GM19193 (cell line): ENCODE data around the gene SYVN1.

Experiments used
- POLR2A ChIP-seq: IDR thresholded peaks from 4 replicates; pipeline ENCODE4 v1.6.1; 2011; ENCODE audit not compliant: insufficient read depth, insufficient read length; ENCODE audit errors: extremely low read depth

Gene SYVN1

DNA sequence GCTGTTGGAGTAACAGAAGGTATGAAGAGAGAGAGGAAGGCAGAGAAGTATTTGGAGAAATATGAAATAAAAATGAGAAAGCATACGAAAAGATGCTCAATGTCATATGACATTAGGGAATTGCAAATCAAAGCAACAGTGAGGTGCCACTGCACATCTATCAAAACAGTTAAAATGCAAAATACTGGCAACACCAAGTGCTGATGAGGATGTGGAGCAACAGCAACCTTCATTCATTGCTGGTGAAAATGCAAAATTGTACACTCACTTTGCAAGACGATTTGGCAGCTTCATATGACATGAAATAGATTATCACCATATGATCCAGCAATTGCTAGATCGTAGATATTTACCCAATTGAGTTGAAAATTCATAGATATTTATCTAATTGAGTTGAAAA lies 26.3 kb upstream of the SYVN1 start:
- no peak for TF ChIP-seq POLR2A

DNA sequence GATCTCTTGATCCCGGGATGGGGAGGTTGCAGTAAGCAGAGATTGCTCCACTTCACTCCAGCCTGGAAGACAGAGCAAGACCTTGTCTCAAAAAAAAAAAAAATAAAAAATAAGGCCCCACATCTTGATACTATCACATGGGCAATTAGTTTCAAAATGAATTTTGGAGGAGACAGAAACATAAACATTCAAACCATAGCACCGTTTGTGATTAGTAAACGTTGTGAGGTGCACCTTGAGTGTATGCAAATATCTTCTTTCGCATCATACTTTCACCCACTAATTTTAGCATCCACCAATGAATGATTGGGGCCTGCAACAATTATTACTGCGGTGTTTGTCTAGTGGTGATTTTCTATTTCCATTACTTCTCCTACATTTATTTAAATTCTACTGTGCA lies 24.7 kb upstream of the SYVN1 start:
- TF ChIP-seq POLR2A: no peak

DNA sequence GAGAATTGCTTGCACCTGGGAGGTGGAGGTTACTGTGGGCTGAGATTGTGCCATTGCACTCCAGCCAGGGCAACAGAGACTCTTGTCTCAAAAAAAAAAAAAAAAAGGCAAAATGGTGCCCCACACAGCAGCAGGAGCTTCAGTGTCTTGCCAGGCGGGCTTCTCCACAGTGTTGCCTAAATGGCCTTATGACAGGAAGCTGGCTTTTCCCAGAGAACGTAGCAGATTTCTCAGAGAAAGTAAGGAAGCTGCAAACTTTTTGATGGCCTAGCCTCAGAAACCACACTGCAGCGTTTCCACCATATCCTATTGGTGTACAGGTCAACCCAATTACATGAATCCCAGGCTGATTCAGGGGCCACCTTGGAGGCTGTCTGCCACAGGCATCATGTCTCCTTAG lies 23.0 kb upstream of the SYVN1 start:
- no peak for TF ChIP-seq POLR2A

- no peak for TF ChIP-seq POLR2A
Measured at GRCh38 chr11:65156926-65157325, 22.6 kb upstream of the SYVN1 start.

DNA sequence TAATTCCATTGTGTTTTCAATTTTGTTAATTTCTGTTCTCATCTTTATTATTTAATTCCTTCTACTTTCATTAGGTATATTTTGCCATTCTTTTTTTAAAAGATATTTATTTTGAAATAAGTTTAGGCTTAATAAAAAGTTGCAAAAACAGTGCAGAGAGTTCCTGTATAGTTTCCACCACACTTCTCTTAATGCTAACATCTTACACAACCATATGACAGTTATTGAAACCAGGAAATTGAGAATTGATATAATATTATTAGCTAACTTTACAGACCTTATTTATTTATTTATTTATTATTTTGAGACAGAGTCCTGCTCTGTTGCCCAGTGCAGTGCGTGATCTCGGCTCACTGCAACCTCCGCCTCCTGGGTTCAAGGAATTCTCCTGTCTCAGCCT lies 21.9 kb upstream of the SYVN1 start:
- TF ChIP-seq POLR2A: no peak

DNA sequence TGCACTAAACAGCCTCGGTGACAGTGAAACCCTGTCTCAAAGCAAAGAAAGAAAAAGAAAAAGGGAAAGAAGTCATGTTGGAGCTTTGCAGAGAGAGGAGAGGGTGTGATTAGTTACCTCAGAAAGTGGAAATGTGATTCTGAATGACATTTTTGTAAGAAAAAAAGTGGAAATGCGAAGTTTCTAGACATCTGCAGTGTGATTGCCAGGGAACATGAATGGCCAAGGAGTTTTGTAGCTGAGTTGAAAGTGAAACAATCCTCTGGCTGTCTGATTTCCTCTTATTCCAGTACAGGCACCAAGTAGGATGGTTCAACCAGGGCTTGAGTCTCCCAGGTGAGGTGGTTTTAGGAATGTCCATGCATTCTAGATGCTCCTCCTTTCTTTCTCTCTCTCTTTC lies 17.8 kb upstream of the SYVN1 start:
- TF ChIP-seq POLR2A: no peak

DNA sequence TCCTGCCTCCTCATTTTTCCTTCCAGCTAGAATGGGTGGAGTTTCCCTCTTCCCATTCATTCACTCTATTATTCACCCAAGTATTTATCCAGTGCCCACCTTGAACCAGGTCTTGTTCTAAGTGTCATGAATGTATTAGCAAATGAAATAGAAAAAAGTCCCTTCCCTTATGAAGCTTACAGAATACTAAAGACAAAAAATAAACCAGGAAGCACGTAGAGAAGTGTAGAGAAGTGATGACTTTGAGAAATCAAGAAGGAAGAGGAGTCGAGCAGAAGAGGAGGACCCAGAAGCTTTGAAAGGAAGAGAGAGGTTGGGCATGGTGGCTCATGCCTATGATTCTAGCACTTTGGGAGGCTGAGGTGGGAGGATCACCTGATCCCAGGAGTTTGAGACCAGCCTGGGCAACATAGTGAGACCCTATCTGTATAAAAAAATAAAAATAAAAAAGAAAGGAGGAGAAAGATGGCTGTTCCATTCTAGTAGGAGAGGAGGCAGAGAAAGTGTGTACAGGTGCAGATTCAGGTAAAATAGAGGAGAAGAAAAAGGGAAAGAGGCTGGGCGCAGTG lies 17.1 kb upstream of the SYVN1 start:
- TF ChIP-seq POLR2A: no peak

DNA sequence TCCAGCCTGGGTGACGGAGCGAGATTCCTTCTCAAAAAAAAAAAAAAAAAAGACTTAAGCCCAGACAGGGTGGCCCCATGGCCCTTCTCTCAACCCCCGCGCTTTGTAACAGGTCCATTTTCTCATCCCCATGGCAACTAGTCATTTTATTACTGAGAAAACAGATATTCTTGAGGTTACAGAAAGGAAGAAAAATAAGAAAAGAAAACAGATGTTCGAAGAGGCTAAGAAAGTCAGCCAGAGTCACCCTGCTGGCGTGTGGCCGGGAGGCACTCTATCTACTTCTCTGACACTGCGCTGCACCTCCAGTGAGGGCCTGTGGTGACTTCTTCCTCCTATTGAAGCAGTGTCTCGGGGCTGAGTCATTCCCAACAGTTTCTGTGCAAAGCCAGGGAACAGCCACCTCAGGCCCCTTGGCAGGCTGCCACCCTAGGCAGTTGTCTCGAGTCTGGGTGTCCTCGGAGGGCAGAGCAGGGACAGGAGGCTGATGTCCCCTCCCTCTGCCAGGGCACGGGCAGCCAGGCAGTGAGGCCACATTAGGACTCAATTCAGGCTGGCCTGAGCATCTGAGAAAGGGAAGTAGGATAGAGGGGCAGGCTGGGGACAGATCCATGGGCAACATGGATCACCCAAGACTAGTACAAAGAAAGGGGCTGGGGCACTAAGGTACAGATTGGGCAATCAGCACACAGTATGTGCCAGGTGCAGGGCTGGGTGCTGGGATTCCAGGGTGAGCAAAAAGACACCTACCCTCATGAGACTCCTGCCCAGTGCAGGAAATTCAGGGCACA lies 16.4 kb upstream of the SYVN1 start:
- TF ChIP-seq POLR2A: no peak

- no peak for TF ChIP-seq POLR2A
Measured at GRCh38 chr11:65148657-65149056, 14.3 kb upstream of the SYVN1 start.

- TF ChIP-seq POLR2A: no peak
Measured at GRCh38 chr11:65147352-65148075, 13.2 kb upstream of the SYVN1 start.

GRCh38 chr11:65141896-65142494 lies 7.7 kb upstream of the SYVN1 start:
- no peak for TF ChIP-seq POLR2A

DNA sequence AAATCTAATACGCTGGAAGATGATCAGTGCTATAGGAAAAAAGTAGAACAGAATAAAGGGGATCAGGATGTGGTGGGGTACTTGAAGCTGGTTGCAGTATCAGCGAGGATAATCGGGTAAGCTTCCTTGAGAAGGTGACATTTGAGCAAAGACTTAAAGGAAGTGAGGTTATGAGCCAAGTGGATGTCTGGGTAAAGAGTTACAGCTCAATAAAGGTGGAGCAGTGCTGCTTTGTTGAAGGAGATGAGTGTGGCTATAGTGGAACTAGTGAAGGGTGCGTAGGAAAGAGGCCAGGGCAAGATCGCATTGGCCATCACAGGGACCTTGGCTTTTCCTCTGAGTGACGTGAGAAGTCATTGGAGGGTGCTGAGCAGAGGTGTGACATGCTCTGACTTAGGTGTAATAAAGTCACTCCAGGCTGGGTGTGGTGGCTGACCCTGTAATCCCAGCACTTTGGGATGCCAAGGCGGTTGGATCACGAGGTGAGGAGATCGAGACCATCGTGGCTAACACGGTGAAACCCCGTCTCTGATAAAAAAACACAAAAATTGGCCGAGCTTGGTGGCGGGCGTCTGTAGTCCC lies 2.3 kb upstream of the SYVN1 start:
- TF ChIP-seq POLR2A: no peak

DNA sequence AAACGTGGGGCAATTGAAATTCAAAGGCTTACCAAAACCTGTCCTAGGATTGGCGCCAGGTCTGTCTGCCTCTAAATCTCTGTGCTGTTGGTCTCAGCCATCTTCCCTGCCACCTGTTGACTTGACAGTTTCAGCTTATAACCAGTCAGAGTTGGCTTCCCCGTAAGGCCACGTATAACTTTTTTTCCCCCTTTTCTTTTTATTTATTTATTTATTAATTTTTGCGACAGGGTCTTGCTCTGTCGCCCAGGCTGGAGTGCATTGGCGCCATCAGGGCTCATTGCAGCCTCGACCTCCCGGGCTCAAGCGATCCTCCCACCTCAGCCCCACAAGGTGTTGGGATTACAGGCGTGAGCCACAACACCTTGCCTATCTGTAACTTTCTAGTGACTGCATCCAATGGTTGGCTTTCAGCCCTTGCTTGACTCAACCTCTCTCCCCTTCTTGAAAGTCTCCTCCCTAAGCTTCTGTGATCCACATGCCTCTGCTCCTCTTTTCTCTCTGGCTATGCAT lies 1.4 kb upstream of the SYVN1 start:
- TF ChIP-seq POLR2A: no peak

GRCh38 chr11:65134952-65135632 lies 773 bp upstream of the SYVN1 start:
- peak; percentile 55 for TF ChIP-seq POLR2A
